ENCODE measurements around the gene NPHP4. TPM values are rescaled to one million over a fixed set of nuclear protein-coding genes. Genes with fewer than 3 reads are reported as not detected.

The NPHP4 gene
- total and polyA plus RNA-seq, 9 of the 15 experiments (the other 6 are each of a cell fraction or from before 2014, with no cell fraction given): 0.52 to 26.2 (median 6.7) TPM

DNA sequence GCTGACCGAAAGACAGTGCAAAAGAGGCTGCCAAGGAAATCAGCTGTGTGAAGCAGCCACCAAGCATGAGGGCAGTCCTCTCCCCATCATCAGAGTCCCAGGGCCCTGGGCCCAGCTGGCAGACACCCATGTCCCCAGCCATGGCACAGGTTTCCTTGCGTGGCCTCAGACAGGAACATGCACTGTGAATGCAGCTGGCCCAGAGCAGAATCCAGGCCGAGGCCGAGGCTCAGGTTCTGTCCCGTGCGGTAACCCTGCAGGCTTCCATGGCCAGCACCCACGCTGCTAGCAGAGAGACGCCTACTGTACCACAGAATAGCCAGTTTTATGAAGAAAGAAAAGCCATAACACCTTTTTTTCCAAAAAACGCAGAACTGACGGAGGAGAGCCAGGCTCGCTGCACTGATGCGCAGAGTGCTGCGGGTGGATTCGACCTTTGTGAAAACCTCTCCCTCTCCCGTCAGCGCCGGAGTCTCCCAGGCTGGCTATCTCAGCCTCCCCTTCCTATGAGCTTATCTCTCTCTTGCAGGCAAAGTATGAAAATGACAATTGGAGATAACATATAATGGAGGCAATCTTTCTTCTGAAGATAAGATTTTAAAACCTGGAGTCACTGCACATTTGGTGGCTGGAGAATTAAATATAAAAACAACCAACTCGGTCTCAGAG, 106.6 kb downstream of the NPHP4 start (continued):
- TF ChIP-seq, protein P1, sequence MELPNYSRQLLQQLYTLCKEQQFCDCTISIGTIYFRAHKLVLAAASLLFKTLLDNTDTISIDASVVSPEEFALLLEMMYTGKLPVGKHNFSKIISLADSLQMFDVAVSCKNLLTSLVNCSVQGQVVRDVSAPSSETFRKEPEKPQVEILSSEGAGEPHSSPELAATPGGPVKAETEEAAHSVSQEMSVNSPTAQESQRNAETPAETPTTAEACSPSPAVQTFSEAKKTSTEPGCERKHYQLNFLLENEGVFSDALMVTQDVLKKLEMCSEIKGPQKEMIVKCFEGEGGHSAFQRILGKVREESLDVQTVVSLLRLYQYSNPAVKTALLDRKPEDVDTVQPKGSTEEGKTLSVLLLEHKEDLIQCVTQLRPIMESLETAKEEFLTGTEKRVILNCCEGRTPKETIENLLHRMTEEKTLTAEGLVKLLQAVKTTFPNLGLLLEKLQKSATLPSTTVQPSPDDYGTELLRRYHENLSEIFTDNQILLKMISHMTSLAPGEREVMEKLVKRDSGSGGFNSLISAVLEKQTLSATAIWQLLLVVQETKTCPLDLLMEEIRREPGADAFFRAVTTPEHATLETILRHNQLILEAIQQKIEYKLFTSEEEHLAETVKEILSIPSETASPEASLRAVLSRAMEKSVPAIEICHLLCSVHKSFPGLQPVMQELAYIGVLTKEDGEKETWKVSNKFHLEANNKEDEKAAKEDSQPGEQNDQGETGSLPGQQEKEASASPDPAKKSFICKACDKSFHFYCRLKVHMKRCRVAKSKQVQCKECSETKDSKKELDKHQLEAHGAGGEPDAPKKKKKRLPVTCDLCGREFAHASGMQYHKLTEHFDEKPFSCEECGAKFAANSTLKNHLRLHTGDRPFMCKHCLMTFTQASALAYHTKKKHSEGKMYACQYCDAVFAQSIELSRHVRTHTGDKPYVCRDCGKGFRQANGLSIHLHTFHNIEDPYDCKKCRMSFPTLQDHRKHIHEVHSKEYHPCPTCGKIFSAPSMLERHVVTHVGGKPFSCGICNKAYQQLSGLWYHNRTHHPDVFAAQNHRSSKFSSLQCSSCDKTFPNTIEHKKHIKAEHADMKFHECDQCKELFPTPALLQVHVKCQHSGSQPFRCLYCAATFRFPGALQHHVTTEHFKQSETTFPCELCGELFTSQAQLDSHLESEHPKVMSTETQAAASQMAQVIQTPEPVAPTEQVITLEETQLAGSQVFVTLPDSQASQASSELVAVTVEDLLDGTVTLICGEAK (IDR thresholded peaks at IDR 0.05): no peak
- TF ChIP-seq, protein P1 (CRISPR knock-in tag; IDR thresholded peaks at IDR 0.05): no peak
- TF ChIP-seq, protein P2, sequence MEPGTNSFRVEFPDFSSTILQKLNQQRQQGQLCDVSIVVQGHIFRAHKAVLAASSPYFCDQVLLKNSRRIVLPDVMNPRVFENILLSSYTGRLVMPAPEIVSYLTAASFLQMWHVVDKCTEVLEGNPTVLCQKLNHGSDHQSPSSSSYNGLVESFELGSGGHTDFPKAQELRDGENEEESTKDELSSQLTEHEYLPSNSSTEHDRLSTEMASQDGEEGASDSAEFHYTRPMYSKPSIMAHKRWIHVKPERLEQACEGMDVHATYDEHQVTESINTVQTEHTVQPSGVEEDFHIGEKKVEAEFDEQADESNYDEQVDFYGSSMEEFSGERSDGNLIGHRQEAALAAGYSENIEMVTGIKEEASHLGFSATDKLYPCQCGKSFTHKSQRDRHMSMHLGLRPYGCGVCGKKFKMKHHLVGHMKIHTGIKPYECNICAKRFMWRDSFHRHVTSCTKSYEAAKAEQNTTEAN (CRISPR knock-in tag; IDR thresholded peaks at IDR 0.05): no peak
- TF ChIP-seq C11orf30 (IDR thresholded peaks at IDR 0.05; ENCODE audit: low read depth) (no peak), CREM (IDR thresholded peaks at IDR 0.05; ENCODE audit: low read depth) (peak; percentile 80), ZC3H8 (IDR thresholded peaks at IDR 0.05) (no peak), NCOA4 (IDR thresholded peaks at IDR 0.05; ENCODE audit: partially characterized antibody) (peak; percentile 55), FOXA1 (IDR thresholded peaks at IDR 0.05; ENCODE audit: borderline replicate concordance) (no peak), HDAC3 (IDR thresholded peaks at IDR 0.05; ENCODE audit: borderline replicate concordance, partially characterized antibody) (peak; percentile 96), GTF2E2 (tag; IDR thresholded peaks at IDR 0.05) (no peak), ERF (CRISPR knock-in tag; IDR thresholded peaks at IDR 0.05) (no peak)
- TF ChIP-seq, protein P3, sequence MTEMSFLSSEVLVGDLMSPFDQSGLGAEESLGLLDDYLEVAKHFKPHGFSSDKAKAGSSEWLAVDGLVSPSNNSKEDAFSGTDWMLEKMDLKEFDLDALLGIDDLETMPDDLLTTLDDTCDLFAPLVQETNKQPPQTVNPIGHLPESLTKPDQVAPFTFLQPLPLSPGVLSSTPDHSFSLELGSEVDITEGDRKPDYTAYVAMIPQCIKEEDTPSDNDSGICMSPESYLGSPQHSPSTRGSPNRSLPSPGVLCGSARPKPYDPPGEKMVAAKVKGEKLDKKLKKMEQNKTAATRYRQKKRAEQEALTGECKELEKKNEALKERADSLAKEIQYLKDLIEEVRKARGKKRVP (CRISPR knock-in tag; IDR thresholded peaks at IDR 0.05): peak; percentile 81
- TF ChIP-seq, protein P4, sequence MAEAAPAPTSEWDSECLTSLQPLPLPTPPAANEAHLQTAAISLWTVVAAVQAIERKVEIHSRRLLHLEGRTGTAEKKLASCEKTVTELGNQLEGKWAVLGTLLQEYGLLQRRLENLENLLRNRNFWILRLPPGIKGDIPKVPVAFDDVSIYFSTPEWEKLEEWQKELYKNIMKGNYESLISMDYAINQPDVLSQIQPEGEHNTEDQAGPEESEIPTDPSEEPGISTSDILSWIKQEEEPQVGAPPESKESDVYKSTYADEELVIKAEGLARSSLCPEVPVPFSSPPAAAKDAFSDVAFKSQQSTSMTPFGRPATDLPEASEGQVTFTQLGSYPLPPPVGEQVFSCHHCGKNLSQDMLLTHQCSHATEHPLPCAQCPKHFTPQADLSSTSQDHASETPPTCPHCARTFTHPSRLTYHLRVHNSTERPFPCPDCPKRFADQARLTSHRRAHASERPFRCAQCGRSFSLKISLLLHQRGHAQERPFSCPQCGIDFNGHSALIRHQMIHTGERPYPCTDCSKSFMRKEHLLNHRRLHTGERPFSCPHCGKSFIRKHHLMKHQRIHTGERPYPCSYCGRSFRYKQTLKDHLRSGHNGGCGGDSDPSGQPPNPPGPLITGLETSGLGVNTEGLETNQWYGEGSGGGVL (CRISPR knock-in tag; IDR thresholded peaks at IDR 0.05): no peak
